ENCODE data around the gene CSNK2A1.
A peak's percentile ranks its signal among the peaks of the same experiment; 100 is the strongest.

- no peak for TF ChIP-seq KDM5A (IDR thresholded peaks at IDR 0.05; ENCODE audit: low read length)
- no peak for TF ChIP-seq POLR2AphosphoS5 (IDR thresholded peaks at IDR 0.05; ENCODE audit: low read depth, low read length)
- TF ChIP-seq, protein P1, sequence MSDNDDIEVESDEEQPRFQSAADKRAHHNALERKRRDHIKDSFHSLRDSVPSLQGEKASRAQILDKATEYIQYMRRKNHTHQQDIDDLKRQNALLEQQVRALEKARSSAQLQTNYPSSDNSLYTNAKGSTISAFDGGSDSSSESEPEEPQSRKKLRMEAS (IDR thresholded peaks at IDR 0.05), result no peak
- peak; percentile 27 to 62 (median 50); a peak in 3 of 4 replicates for TF ChIP-seq CTCF (IDR thresholded peaks at IDR 0.05; ENCODE audit: control extremely low read depth in 1 of 3, insufficient read depth in 1 of 3, low read depth in 1 of 3, low read length in 3 of 3)
- TF ChIP-seq EGR1 (IDR thresholded peaks at IDR 0.05; ENCODE audit: borderline replicate concordance, low read depth, low read length), result no peak
- peak; percentile 30 to 39; a peak in 2 of 4 replicates for TF ChIP-seq RAD21 (IDR thresholded peaks at IDR 0.05 in 1 of 2, conservative IDR thresholded peaks at IDR 0.05 in 1 of 2; ENCODE audit: low read depth in 2 of 2, low read length in 2 of 2)
- no peak for TF ChIP-seq ATF3 (IDR thresholded peaks at IDR 0.05; ENCODE audit: insufficient read depth, low read depth, low read length)
- no peak for TF ChIP-seq YY1 (IDR thresholded peaks at IDR 0.05; ENCODE audit: low read depth, low read length)
- no peak for TF ChIP-seq SRF (IDR thresholded peaks at IDR 0.05; ENCODE audit: low read depth, low read length)
- TF ChIP-seq EZH2 (IDR thresholded peaks at IDR 0.05; ENCODE audit: low read depth, low read length, severe bottlenecking), result no peak
- no peak for TF ChIP-seq RNF2 (IDR thresholded peaks at IDR 0.05; ENCODE audit: borderline replicate concordance, low read depth, low read length, missing control alignments, poor library complexity, severe bottlenecking)
- TF ChIP-seq NRF1 (IDR thresholded peaks at IDR 0.05; ENCODE audit: low read depth, low read length), result no peak
- no peak for TF ChIP-seq JUND (IDR thresholded peaks at IDR 0.05; ENCODE audit: low read length)
- no peak for TF ChIP-seq CEBPB (IDR thresholded peaks at IDR 0.05; ENCODE audit: low read depth, low read length)
Observed at GRCh38 chr20:428658-429200, 114.9 kb downstream of the CSNK2A1 start.

Measured in H1 (cell line).